ENCODE results near the gene CYSRT1. TPM values are rescaled to one million over a fixed set of nuclear protein-coding genes. Genes with fewer than 3 reads are reported as not detected.
A peak's percentile ranks its signal among the peaks of the same experiment; 100 is the strongest.

CYSRT1 gene
- polyA plus RNA-seq, 3 donors: 0.17 TPM; not detected in 2

GRCh38 chr9:137235424-137236237 lies 10.7 kb downstream of the CYSRT1 start:
- Histone ChIP-seq H3K4me3 (replicated peaks in 1 of 3; ENCODE audit: low read depth in 2 of 3, low read length in 3 of 3) (no peak overlapping the region), H3K4me1 (ENCODE audit: control insufficient read depth in 1 of 2, insufficient read depth in 2 of 2, low read length in 2 of 2) (peaks cover 31 to 37% of the 10 kb centered on the region in 2 donors), H3K27ac (ENCODE audit: low read depth in 1 of 2, low read length in 2 of 2) (no peak overlapping the region), H3K79me2 (ENCODE audit: insufficient read depth, low read length) (peaks cover 17% of the 10 kb centered on the region), H2AFZ (ENCODE audit: insufficient read depth, low read depth, low read length, poor library complexity, severe bottlenecking) (no peak overlapping the region), H3K9ac (ENCODE audit: insufficient read depth, low read length, poor library complexity, severe bottlenecking) (no peak overlapping the region), H3K4me2 (replicated peaks; ENCODE audit: extremely low read depth, low read length, poor library complexity, severe bottlenecking) (peak overlapping the region; percentile 51), H3K36me3 (replicated peaks in 1 of 2; ENCODE audit: control insufficient read depth in 1 of 2, insufficient read depth in 2 of 2, low read length in 2 of 2) (no peaks in the 10 kb centered on the region), H4K20me1 (ENCODE audit: insufficient read depth, low read length) (no peaks in the 10 kb centered on the region), H3K27me3 (ENCODE audit: control insufficient read depth in 2 of 2, insufficient read depth in 2 of 2, low read length in 2 of 2) (no peaks in the 10 kb centered on the region), H3K9me3 (replicated peaks in 1 of 2; ENCODE audit: control insufficient read depth in 1 of 2, insufficient read depth in 1 of 2, low read length in 2 of 2) (no peaks in the 10 kb centered on the region)
- H3K27ac Mint-ChIP-seq: peak overlapping the region in 1 of 7 donors; percentile 70
- H3K36me3 Mint-ChIP-seq: no peaks in the 10 kb centered on the region
- peaks cover 0 to 2% (median 0%) of the 10 kb centered on the region in 7 donors for H3K9me3 Mint-ChIP-seq
- 74% methylated on average over 31 of the region's 35 CpGs for WGBS (ENCODE audit: insufficient coverage)
- intact Hi-C loops (cut with micrococcal nuclease): loop anchor here in 1 of 2 donors (5.0 kb wide), 2 partner anchors 48 to 113 kb away; partner anchors contain the start of genes ANAPC2 and SSNA1
- H3K4me3 Mint-ChIP-seq: no peak overlapping the region
- DNase-seq: no peak
- H3K27me3 Mint-ChIP-seq (ENCODE audit: low read depth in 3 of 3): peaks cover 2 to 23% (median 8%) of the 10 kb centered on the region in 3 donors
- TF ChIP-seq CTCF (IDR thresholded peaks at IDR 0.05): no peak
- peaks cover 23% of the 10 kb centered on the region for H3K4me1 Mint-ChIP-seq

GRCh38 chr9:137236238-137236935 lies 11.4 kb downstream of the CYSRT1 start:
- no peaks in the 10 kb centered on the region for H4K20me1 ChIP-seq (ENCODE audit: insufficient read depth, low read length)
- DNase-seq: peak; percentile 79 to 87 (median 85)
- peak overlapping the region; percentile 50 for H2AFZ ChIP-seq (ENCODE audit: insufficient read depth, low read depth, low read length, poor library complexity, severe bottlenecking)
- no peak overlapping the region for H3K9ac ChIP-seq (ENCODE audit: insufficient read depth, low read length, poor library complexity, severe bottlenecking)
- 7% methylated on average over 25 of the region's 31 CpGs for WGBS (ENCODE audit: insufficient coverage)
- peak overlapping the region; percentile 51 for H3K4me2 ChIP-seq (replicated peaks; ENCODE audit: extremely low read depth, low read length, poor library complexity, severe bottlenecking)
- Mint-ChIP-seq H3K36me3 (no peaks in the 10 kb centered on the region), H3K4me1 (peaks cover 23% of the 10 kb centered on the region), H3K27me3 (ENCODE audit: low read depth in 3 of 3) (peaks cover 2 to 22% (median 8%) of the 10 kb centered on the region in 3 donors), H3K4me3 (no peak overlapping the region), H3K27ac (peak overlapping the region in 1 of 7 donors; percentile 50), H3K9me3 (peaks cover 0 to 5% (median 0%) of the 10 kb centered on the region in 7 donors)
- no peak overlapping the region for H3K4me3 ChIP-seq (replicated peaks in 1 of 3; ENCODE audit: low read depth in 2 of 3, low read length in 3 of 3)
- H3K27ac ChIP-seq (ENCODE audit: low read depth in 1 of 2, low read length in 2 of 2): no peak overlapping the region
- TF ChIP-seq CTCF (IDR thresholded peaks at IDR 0.05): peak; percentile 99
- H3K36me3 ChIP-seq (replicated peaks in 1 of 2; ENCODE audit: control insufficient read depth in 1 of 2, insufficient read depth in 2 of 2, low read length in 2 of 2): no peaks in the 10 kb centered on the region
- H3K27me3 ChIP-seq (ENCODE audit: control insufficient read depth in 2 of 2, insufficient read depth in 2 of 2, low read length in 2 of 2): no peaks in the 10 kb centered on the region
- peaks cover 17% of the 10 kb centered on the region for H3K79me2 ChIP-seq (ENCODE audit: insufficient read depth, low read length)
- peaks cover 31 to 37% of the 10 kb centered on the region in 2 donors for H3K4me1 ChIP-seq (ENCODE audit: control insufficient read depth in 1 of 2, insufficient read depth in 2 of 2, low read length in 2 of 2)
- intact Hi-C loops (cut with micrococcal nuclease): loop anchor here in 1 of 2 donors (5.0 kb wide), 2 partner anchors 49 to 114 kb away; partner anchors contain the start of genes ANAPC2 and SSNA1
- no peaks in the 10 kb centered on the region for H3K9me3 ChIP-seq (replicated peaks in 1 of 2; ENCODE audit: control insufficient read depth in 1 of 2, insufficient read depth in 1 of 2, low read length in 2 of 2)
